HG03442 (cell line): ENCODE measurements around the gene KIAA0753.

Experiments used
- ATAC-seq: cut with Tn5 transposase; IDR thresholded peaks from one replicate; pipeline ENCODE4 v1.9.1; 2021; ENCODE audit warnings: mild to moderate bottlenecking, moderate library complexity; ENCODE audit not compliant: unreplicated experiment

KIAA0753 gene

DNA sequence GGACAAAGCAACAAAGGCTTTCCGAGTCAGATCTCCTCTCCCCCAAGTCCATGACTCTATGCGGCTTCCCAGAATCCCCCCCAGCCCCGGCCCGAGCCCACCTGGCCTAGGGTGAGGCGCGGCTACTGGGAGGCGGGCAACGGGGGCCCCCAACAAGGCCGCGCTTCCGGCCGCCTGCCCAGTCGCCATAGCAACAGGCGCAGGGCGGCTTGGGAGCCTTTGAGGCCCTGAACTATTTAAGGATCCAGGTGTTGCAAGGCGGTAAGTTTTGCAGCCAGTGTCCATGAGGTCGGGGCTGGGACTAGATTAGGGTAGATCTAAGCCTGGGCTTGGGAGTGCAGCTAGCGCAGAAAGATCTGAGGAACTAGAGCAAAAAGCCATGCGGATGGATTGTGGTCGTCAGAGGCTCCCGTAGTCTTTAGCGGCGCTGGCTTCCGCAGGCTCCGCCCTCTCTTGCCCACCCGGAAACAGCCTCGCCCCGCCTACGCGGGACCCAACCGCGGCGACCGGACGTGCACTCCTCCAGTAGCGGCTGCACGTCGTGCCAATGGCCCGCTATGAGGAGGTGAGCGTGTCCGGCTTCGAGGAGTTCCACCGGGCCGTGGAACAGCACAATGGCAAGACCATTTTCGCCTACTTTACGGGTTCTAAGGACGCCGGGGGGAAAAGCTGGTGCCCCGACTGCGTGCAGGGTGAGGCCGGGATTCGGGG, at the start of gene KIAA0753, which contains the start of gene TXNDC17:
Gene KIAA0753, minus strand, starts transcription at position 176 of the 711 bp plus-strand sequence. CDS start 5,608 bp downstream, outside the sequence.
Gene TXNDC17, plus strand, starts transcription at position 525 of the 711 bp plus-strand sequence. Its CDS starts 23 bp downstream, at position 548.
- peak; percentile 83 for ATAC-seq

DNA sequence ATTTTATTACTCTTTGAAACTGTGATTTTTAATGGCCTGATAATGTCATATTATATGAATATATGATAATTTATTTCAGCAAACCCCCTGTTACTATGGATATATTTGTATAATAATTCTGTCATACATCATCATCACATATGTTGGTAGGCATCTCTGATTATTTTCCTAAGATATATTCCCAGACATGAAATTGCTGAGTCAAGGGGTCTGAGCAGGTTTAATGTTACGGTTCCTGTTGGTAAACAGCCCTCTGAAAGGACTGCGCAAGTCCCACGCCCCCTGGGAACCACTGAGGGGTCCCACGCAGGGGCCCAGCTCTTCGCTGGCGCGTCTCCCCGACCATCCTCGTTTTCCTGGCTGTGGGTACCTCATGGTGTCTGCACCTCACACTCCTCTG, 48.4 kb upstream of the KIAA0753 start:
- no peak for ATAC-seq

DNA sequence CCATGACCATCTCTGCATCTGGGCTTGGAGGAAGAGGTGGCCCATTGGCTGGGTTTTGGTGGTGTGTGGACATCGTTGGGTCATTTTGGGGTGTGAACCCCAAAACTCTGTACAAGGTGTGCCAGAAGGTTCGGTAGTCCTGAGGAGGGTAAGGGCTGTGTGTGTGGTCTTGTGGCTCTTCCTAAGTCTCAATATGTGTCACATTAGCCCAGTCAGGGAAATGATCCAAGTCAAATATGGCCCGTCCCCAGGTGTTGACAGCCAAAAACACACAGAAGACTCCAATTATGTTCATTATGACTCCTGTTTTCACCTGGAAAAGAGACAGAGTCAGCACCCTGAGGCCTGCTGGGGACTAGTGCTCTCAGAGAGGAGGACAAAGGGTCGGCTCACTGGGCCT, 45.5 kb upstream of the KIAA0753 start:
- no peak for ATAC-seq

DNA sequence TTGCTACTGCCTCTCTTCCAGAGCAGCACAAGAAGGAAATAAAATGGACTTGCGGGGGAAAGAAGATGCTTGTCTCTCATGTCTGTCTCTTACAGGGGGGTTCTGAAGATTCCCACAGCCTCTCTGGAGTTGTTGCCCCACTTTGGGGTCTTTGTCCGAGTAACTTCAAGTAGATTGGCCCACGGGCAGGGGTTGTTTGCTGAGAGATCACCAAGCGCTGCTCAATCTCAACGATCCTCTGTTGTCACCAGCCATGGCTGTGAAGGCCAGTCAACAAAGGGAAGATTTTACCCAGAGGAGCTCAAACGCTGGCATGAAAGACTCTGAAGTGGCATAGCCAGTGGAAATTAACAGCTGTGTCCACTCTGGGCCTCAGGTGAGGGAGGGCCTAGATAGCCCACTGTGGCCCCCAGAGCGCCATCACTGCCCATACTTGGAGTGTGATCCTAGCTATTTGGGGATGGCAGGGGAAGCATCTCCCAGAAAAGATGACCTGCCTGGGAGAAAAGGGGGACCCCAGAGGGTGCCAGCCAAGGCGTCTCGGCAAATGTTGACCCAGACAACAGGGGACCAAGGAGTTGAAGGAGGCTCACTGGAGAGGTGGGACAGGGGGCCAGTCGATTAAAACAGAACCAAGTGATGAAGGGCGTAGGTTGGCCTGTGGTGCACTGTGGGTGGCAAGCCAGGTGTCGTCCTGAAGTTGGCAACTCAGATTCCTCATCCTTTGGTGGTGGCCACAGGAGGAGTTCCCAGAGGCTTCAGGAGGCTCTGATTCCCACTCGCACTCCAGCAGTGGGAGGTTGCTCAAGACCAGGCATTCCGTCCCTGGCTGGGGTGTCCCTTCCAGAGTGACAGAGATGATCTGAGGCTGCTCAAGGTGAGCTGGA, 44.6 kb upstream of the KIAA0753 start:
- ATAC-seq, result no peak

DNA sequence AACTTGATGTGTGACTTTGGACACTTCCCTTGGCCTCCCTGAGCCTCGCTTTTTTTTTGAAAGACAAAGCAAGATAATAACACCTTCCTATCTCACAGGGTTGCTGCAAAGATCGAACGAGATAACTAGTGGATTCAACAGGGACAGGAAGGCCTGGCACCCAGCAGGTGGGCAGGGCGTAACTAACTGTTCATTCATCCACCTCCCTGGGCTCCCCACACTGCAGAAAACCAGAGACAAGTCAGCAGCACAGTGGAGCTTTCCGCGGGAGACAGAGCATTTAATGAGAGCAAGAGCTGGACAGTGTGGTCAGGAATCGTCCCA, 43.9 kb upstream of the KIAA0753 start:
- no peak for ATAC-seq

DNA sequence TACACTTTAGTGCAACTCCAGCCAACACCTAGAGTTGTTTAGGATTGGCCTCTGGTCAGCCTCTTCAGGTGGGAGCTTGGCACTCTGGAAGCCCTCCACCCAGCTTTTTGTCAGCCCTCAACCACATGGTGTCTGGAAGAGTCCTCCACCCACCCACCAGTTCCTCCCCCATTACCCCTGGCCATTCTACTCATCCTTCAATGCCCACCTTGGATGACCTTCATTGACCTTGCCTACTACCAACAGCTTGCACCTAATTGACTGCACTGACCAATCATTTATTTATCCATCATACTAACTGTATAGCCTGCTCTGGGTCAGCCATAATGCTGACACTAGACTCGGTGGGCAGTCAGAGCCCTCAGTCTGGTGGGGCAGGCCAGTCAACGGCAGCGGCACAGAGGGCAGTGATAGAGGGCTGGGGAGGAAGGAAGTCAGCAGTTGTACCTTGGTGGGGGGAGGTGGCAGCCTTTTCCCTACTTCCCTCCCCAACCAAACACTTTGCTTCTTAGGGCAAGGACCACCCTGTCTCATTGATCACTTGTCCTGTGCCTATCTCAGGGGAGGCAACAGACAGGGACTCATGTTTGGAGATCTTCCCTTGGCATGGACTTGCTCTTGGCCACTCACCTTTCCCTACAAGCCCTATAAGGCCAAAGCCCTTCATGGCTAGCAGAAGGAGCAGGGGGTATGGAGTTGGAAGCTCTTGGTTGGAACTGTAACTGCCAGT, 43.4 kb upstream of the KIAA0753 start:
- ATAC-seq, result no peak

DNA sequence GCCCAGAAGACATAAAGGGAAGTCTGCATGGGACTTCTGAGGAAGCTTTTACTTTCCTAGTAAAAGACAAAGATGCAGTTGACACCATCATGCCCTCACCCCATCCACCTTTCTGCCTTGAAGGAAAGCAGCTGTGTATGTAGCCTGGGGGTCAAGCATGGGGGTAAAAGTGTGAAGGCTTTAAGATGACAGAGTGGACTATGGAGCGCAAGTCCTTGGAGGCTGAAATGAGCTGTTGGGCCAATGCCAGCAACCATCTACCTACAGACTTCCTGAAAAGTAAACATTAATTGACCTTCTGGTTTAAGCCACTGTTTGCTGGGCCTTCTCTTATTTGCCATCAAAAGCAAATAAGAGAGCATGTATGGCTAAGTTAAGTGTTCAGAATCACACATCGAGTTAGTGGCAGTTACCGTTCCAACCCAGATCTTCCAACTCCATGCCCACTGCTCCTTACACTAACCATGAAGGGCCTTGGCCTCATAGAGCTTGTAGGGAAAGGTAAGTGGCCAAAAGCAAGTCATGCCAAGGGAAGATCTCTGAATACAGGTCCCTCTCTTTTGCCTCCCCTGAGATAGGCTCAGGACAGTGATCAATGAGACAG, 42.7 kb upstream of the KIAA0753 start:
- no peak for ATAC-seq

DNA sequence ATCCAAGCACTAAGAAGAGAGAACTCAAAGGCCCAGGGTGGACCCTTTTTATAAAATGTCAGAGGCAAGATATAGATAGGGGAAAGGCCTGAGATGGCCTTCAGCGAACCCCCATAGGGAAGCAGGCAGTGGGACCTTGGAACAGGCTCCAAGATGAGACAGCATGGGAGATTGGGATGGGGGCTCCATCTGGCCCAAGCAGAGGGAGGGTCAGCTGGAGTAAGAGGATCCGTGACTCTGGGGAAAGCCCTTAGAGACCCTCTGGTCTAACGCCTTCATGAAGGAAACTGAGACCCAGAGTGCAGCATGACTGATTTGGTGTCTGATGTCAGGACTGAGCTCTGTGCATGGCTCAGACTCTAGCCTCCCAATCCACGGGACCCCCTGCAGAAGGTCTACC, 41.8 kb upstream of the KIAA0753 start:
- ATAC-seq, result no peak

DNA sequence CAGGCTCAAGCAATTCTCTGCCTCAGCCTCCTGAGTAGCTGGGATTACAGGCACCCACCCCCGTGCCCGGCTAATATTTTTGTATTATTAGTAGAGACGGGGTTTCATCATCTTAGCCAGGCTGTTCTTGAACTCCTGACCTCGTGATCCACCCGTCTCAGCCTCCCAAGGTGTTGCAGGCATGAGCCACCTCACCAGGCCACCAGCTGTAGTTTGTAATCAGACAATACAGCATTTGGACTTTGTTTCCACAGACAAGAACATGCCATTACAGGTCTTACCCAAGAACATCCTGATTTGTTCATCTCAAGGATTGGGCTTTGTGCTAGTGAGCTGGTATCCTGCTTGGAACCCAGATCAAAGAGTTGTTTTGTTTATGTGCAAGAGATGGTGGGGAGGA, 41.2 kb upstream of the KIAA0753 start:
- ATAC-seq, result no peak

DNA sequence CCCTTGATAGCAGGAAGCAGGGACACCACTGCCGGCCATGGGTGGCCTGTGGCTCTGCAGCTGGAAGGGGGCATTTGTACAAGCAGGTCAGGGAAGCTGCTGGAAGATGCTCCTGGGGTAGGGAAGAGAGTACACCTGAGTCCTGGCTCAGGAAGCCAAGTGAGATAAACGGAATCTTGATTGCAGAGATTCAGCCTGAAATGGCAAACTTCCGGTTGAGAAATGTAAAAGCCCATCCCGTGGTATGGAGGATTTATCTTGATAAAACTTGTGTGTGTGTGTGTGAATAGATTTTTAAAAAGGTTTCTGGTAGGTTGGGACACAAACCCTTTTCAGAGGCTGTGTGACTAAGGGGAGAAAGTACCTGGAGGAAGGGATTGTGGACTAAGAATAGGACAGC, 40.7 kb upstream of the KIAA0753 start:
- no peak for ATAC-seq

DNA sequence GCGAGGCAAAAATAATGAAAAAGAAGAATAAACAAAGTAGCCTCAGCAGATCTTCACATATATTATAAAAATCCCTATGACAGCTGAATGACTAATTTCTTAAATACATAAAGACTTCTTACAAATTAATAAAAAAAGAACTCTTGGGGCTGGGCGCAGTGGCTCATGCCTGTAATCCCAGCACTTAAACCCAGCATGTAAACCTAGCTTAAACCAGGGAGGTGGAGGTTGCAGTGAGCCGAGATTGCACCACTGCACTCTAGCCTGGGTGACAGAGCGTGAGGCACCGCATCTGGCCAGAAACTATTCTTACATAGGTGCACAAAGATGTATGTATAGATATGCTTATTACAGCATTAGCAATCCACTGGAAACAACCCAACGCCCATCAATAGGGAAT, 38.7 kb upstream of the KIAA0753 start:
- ATAC-seq, result no peak

DNA sequence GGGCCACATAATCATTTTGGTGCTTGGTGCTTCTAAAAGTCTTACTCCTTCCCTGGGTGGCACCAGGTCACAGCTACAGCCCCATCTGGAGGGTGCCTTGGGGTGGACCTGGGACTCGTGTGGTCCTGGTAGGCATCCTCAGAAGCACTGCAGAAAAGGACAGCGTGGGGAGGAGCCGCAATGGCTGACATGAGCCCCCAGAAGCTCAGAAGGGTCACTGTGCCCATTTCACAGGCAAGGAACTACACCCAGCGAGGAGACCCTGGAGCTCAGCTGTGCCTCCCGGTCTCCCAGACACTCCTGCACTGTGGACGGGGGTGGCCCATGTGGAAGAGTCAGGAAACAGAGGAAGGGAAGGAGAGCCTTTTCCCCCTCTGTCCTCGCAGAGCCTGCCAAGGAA, 37.4 kb upstream of the KIAA0753 start:
- no peak for ATAC-seq

DNA sequence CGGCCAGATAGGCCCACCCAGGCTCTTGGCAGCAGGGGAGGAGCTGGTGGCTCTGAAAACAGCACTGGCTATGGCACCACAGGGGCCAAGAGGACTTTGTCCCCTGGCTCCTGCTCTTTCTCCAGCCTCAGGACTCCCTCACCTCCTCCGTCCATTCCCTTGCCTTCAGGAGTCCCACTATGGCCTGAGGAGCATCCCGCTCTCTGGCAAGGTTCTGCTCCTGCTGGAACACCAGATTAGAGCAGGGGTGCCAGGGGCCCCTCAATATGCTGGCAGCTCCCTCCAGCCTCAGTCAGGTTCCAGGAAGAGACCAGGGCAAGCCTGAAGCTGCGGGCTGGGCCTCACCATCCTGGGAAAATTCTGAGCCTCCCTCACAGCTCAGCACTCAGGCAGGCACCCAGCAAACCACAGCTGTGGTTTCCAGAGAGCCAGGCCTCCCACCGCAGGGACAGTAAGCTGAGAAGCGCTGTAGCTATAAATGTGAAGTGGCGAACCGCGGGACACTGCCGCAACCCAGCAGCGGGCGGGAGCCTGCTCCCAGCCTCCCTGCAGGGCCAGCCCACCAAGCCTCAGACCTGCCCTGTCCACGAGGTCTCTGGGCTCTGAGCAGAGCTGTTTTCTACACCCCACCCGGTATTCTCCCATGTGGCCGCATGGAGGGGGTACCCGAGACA, 36.8 kb upstream of the KIAA0753 start:
- no peak for ATAC-seq

DNA sequence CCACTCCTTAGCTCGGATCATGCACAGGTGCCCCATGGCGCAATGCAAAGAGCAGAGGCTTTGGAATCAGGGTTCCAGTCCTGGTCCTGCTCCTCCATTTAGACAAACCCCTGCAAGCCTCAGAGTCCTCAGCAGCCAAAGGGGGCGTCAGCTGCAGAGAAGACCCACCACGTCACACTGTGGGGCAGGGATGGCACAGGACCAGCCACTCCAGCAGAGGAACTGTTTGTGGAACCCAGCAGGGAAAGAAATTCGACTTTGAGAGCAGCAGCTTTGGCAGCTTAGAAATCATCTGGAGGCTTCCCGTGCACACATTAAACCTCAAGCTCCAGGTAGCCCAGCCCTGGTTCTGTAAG, 36.3 kb upstream of the KIAA0753 start:
- no peak for ATAC-seq

DNA sequence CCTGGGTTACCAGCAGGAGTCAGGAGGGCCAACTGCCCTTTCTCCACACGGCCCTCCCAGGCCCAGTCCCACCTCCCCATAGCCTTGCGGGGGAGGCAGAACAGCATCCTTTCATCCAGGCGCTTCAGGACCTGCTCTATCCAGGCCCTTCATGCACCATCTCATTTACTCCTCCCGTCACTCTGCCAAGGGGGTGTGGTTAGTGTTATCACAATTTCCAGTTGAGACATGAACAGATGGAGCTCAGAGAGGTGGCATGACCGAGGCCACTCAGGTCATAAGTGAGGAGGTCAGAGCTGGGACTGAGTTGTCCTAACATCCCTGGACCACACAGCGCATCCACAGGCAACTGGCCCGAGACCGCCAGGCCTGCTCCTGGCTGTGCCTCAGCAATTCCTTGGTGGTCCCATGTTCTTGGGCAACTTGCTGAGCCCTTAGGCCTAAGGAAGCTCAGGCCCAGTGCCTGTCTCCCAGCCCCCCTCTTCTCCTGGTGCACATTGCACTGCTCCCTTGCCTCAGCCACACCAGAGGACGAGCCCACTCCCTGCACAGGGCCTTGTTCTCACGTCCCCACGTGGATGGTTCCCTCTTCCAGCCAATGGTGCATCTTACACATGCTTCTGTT, 34.8 kb upstream of the KIAA0753 start:
- ATAC-seq, result no peak

DNA sequence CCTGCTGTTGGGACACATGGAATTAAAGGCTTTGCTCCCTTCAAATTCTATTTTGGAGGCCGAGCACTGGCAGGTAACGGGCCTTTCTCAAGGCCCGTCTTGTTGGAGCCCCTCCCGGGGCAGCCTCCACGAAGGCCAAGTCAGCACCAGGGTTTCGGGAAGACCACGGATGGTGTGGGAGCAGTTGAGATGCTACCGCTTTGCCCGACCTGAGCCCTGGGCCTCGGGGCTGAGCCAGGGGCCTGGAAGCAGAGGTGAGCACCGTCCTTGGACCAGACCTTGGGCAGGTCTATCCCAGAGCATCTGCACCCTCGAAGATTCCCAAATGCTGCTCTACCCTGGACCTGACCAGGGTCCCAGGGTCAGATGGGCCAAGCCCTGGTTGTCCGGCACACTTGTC, 34.1 kb upstream of the KIAA0753 start:
- ATAC-seq, result no peak

DNA sequence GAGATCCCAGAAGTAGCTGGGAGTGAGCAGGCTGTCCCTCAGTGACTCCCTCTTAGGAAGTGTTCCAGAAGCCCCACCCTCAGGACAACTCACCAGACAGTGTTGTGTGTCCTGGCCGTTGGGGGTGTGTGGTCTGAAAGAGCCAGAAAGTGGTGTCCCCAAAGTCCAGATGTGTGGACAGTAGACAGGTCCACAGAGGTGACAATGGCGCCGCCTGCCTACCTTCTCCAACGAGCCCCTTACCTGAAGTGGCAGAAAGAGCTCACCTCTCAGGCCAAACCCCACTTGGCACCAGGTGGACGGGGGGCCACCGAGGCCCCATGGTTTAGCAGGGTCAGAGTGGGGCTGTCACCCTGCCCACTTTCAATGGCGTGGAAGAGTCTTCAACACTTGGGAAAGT, 30.9 kb upstream of the KIAA0753 start:
- ATAC-seq, result no peak

DNA sequence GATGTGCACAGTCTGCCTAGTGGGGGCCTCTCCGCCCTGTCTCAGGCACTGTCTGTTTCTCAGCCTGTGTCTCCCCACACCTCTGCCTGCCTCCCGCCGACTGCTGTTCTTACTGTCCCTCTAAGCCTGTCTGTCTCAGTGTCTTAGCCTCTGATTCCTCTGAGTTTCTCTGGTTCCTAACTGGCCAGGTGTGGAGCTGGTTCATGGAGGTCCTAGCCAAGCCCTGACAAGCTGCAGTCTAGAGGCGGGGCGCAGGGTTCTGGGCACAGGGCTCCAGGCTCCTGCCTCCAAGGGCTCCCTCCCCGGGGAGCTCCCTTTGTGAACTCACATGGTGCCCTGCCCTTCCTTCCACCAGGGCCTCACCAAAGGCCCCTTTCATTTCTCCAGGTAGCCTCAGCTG, 30.5 kb upstream of the KIAA0753 start:
- ATAC-seq, result no peak

DNA sequence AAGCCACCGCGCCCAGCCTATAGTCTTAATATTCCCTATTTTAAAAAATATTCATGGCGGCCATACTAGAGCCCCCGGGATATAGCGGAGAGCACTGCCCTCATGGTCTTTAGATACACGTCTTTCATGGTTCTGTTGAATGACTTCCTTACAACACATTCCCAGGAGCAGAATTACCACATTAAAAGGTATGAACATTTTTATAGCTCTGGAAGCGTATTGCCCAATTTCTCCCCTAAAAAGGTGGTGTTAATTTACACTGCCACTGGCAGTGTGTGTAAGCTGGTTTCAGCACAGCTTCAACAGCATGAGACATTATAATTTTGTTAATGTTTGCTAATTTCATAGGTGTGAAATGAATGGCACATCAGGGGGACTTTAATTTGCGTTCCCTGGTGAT, 30.1 kb upstream of the KIAA0753 start:
- ATAC-seq, result no peak

DNA sequence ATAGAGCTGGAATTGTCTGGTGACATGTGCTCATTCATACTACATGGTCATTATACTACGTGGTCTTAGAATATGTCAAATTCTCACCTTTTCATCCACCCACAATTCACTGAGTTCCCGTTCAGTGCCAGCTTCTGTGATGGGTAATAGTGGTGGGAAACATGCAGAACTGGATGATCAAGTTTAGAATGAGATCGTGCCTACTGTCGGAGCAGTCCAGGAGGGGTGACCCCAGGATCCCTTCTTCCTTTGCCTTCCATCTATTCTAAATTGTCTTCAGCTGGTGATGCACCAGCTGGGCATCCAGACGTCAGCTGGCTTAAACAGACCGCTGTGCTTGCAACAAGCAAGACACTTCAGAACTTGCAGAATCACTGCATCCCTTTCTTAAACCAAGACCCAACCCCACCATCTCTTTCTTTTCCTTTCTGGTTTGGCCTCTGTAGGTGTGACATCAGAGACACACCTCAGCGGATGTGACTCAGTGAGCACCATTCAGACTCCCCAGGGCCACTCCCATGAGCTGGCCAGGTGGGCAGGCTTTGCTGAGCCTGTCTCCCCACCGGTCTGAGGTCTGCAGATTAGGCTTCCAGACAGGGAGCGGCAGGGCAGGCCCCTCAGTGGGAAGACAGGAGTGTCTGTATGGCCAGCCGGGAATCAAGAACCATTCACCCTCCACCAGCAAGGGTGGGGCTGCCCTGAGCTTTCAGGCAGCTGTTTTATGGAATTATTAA, 29.1 kb upstream of the KIAA0753 start:
- ATAC-seq, result no peak
